HCT116 (cell line): ENCODE measurements around the gene FHL2. TPM values are rescaled to one million over a fixed set of nuclear protein-coding genes. Genes with fewer than 3 reads are reported as not detected.

ENCODE experiments used
- ATAC-seq: fragments of 200-7000 bp; cut with Tn5 transposase; 2 replicates; pipeline ENCODE4 v1.9.1; 2020; ENCODE audit warnings: mild to moderate bottlenecking, moderate library complexity
- BruUV-seq: library from RNA; stranded (reverse); fragments of 400-500 nt; replicated peaks from 2 replicates; lab custom pipeline; 2021; lab: Mats Ljungman, UMichigan
- CTCF ChIA-PET: fragments of 300-600 bp; sonication (Branson Sonifier 250); formaldehyde crosslinking; loops from one replicate; lab custom pipeline; 2021; ENCODE audit warnings: antibody characterized with exemption; lab: Charles Lee
- POLR2A ChIA-PET: fragments of 300-600, 350-600 bp; sonication (Branson Sonifier 250); formaldehyde crosslinking; loops from one replicate; lab custom pipeline; 2021; ENCODE audit warnings: antibody characterized with exemption; lab: Charles Lee
- RAD21 ChIA-PET, 2 experiments: fragments of 300-600 bp; sonication (Branson Sonifier 250); formaldehyde crosslinking; loops; one replicate each; lab custom pipeline; 2023; ENCODE audit warnings: low total read pairs in 2 of 2; ENCODE audit not compliant: uncharacterized antibody in 2 of 2, unreplicated experiment in 2 of 2, low non-redundant PET in 1 of 2; lab: Charles Lee
- DNase-seq: peaks from one replicate; pipeline ENCODE4 v3.0.0-alpha.2; 2010; ENCODE audit warnings: low read depth, low spot score
- H2AFZ ChIP-seq: fragments of 200-600 bp; shearing (Covaris generic), sonication (generic); 2 replicates; pipeline ENCODE4 v1.6.1; 2017; ENCODE audit warnings: low read depth, mixed run types, mixed read lengths, antibody characterized with exemption, low read length; ENCODE audit not compliant: poor library complexity, severe bottlenecking
- H3K27ac ChIP-seq: 2 replicates; pipeline ENCODE4 v1.5.1; 2012; ENCODE audit warnings: low read depth, low read length
- H3K27me3 ChIP-seq: fragments of 200-600 bp; sonication (generic); 2 replicates; pipeline ENCODE4 v1.6.1; 2016; ENCODE audit warnings: mixed run types, low read length, mixed read lengths; ENCODE audit not compliant: insufficient read depth
- H3K36me3 ChIP-seq, 2 experiments: fragments of 200-500 bp in 1 of 2; fragments of 200-600 bp in 1 of 2; sonication (Bioruptor generic) in 1 of 2; sonication (generic) in 1 of 2; 2 replicates each; pipeline versions ENCODE4 v1.5.1 to v1.6.1; 2014 to 2016; ENCODE audit warnings: low read length in 2 of 2, inconsistent platforms in 1 of 2, mixed read lengths in 1 of 2, mixed run types in 1 of 2; ENCODE audit not compliant: insufficient read depth in 2 of 2, control insufficient read depth in 1 of 2
- H3K4me1 ChIP-seq, 2 experiments: fragments of 200-600 bp in 1 of 2; sonication (generic) in 1 of 2; 2 replicates each; pipeline versions ENCODE4 v1.5.1 to v1.6.1; 2012 to 2017; ENCODE audit warnings: low read length in 2 of 2, inconsistent platforms in 1 of 2, mild to moderate bottlenecking in 1 of 2, mixed read lengths in 1 of 2, mixed run types in 1 of 2, moderate library complexity in 1 of 2; ENCODE audit not compliant: insufficient read depth in 2 of 2, control insufficient read depth in 1 of 2
- H3K4me2 ChIP-seq: fragments of 200-600 bp; sonication (generic); 2 replicates; pipeline ENCODE4 v1.6.1; 2017; ENCODE audit warnings: mixed run types, low read length, mixed read lengths
- H3K4me3 ChIP-seq, 2 experiments: fragments of 200-600 bp in 1 of 2; sonication (generic) in 1 of 2; replicated peaks in 1 of 2; 2 replicates each; pipeline ENCODE4 v1.5.1; 2011 to 2016; ENCODE audit warnings: low read length in 2 of 2, control low read depth in 1 of 2, low read depth in 1 of 2, mild to moderate bottlenecking in 1 of 2, mixed read lengths in 1 of 2, mixed run types in 1 of 2
- H3K79me2 ChIP-seq: fragments of 200-600 bp; sonication (generic); 2 replicates; pipeline ENCODE4 v1.6.1; 2017; ENCODE audit warnings: mild to moderate bottlenecking, mixed run types, low read length, moderate library complexity, mixed read lengths; ENCODE audit not compliant: insufficient read depth
- H3K9ac ChIP-seq: fragments of 200-600 bp; sonication (generic); 2 replicates; pipeline ENCODE4 v1.6.1; 2016; ENCODE audit warnings: low read length, mixed read lengths
- H3K9me2 ChIP-seq: fragments of 200-600 bp; sonication (generic), shearing (Covaris generic); 2 replicates; pipeline ENCODE4 v1.6.1; 2017; ENCODE audit warnings: mixed run types, mild to moderate bottlenecking, moderate library complexity; ENCODE audit not compliant: insufficient read depth
- H3K9me3 ChIP-seq, 2 experiments: fragments of 200-500 bp in 1 of 2; fragments of 200-600 bp in 1 of 2; sonication (Bioruptor generic) in 1 of 2; sonication (generic) in 1 of 2; 2 replicates each; pipeline ENCODE4 v1.6.1; 2014 to 2017; ENCODE audit warnings: low read length in 2 of 2, mixed read lengths in 2 of 2, inconsistent platforms in 1 of 2, low read depth in 1 of 2, mild to moderate bottlenecking in 1 of 2, mixed run types in 1 of 2, moderate library complexity in 1 of 2; ENCODE audit not compliant: control insufficient read depth in 1 of 2, insufficient read depth in 1 of 2
- H4K20me1 ChIP-seq: fragments of 200-600 bp; sonication (generic), shearing (Covaris generic); 2 replicates; pipeline ENCODE4 v1.6.1; 2017; ENCODE audit warnings: mixed run types, mild to moderate bottlenecking, moderate library complexity; ENCODE audit not compliant: insufficient read depth
- CEBPB ChIP-seq: IDR thresholded peaks from 2 replicates; pipeline ENCODE4 v1.6.1; 2012; ENCODE audit warnings: low read depth
- EGR1 ChIP-seq: IDR thresholded peaks from 2 replicates; pipeline ENCODE4 v1.6.1; 2012; ENCODE audit warnings: low read depth
- ELF1 ChIP-seq: IDR thresholded peaks from 2 replicates; pipeline ENCODE4 v1.6.1; 2012; ENCODE audit warnings: low read depth, borderline replicate concordance
- EZH2 ChIP-seq: fragments of 200-600 bp; sonication (generic); IDR thresholded peaks from 2 replicates; pipeline ENCODE4 v1.6.1; 2017; ENCODE audit warnings: antibody characterized with exemption, mixed run types
- FOSL1 ChIP-seq: IDR thresholded peaks from 2 replicates; pipeline ENCODE4 v1.6.1; 2012; ENCODE audit warnings: low read depth
- MAX ChIP-seq: IDR thresholded peaks from 2 replicates; pipeline ENCODE4 v1.6.1; 2012
- POLR2A ChIP-seq: IDR thresholded peaks from 2 replicates; pipeline ENCODE4 v1.7.0; 2011; ENCODE audit warnings: borderline replicate concordance; ENCODE audit not compliant: insufficient read depth, insufficient read length; ENCODE audit errors: extremely low read depth
- REST ChIP-seq: IDR thresholded peaks from 2 replicates; pipeline ENCODE4 v1.6.1; 2012; ENCODE audit warnings: low read depth
- SIN3A ChIP-seq: IDR thresholded peaks from 2 replicates; pipeline ENCODE4 v1.6.1; 2012; ENCODE audit warnings: low read depth
- SP1 ChIP-seq: IDR thresholded peaks from 2 replicates; pipeline ENCODE4 v1.6.1; 2012; ENCODE audit warnings: low read depth
- SRF ChIP-seq: IDR thresholded peaks from 2 replicates; pipeline ENCODE4 v1.6.1; 2012; ENCODE audit warnings: low read depth
- ZBTB33 ChIP-seq: IDR thresholded peaks from 2 replicates; pipeline ENCODE4 v1.6.1; 2011; ENCODE audit warnings: mild to moderate bottlenecking, low read length, moderate library complexity; ENCODE audit not compliant: insufficient replicate concordance; ENCODE audit errors: extremely low read depth
- ZFX ChIP-seq: fragments of 450-650 bp; IDR thresholded peaks from 2 replicates; pipeline ENCODE4 v1.6.1; 2017
- intact Hi-C: fragments of 100-400 bp; cut with micrococcal nuclease; formaldehyde crosslinking; loops from 2 replicates; pipeline ENCODE4 v1.10.0; 2022
- total RNA-seq: library from RNA; stranded (reverse); gene quantifications from one replicate; pipeline ENCODE4 v1.2.1, GENCODE V29; 2021; ENCODE audit not compliant: unreplicated experiment
- TF ChIP-seq, protein P1 (sequence below), 3 experiments: fragments of 200-600 bp in 1 of 3; sonication (generic) in 1 of 3; IDR thresholded peaks in 2 of 3; conservative IDR thresholded peaks in 1 of 3; 2 replicates each; pipeline ENCODE4 v1.5.1; 2012 to 2017; ENCODE audit warnings: low read depth in 2 of 3, low read length in 2 of 3, antibody characterized with exemption in 1 of 3, borderline replicate concordance in 1 of 3, control low read depth in 1 of 3, mild to moderate bottlenecking in 1 of 3, mixed read lengths in 1 of 3, mixed run types in 1 of 3, moderate library complexity in 1 of 3; ENCODE audit not compliant: insufficient read depth in 1 of 3

Gene FHL2
- total RNA-seq, 1 experiment from 2014 or later = 86.6 TPM

GRCh38 chr2:105387225-105387624, 11.6 kb downstream of the FHL2 start (continued):
- TF ChIP-seq SP1 (no peak), EZH2 (no peak), ELF1 (no peak), SRF (no peak)
- TF ChIP-seq, protein P1, sequence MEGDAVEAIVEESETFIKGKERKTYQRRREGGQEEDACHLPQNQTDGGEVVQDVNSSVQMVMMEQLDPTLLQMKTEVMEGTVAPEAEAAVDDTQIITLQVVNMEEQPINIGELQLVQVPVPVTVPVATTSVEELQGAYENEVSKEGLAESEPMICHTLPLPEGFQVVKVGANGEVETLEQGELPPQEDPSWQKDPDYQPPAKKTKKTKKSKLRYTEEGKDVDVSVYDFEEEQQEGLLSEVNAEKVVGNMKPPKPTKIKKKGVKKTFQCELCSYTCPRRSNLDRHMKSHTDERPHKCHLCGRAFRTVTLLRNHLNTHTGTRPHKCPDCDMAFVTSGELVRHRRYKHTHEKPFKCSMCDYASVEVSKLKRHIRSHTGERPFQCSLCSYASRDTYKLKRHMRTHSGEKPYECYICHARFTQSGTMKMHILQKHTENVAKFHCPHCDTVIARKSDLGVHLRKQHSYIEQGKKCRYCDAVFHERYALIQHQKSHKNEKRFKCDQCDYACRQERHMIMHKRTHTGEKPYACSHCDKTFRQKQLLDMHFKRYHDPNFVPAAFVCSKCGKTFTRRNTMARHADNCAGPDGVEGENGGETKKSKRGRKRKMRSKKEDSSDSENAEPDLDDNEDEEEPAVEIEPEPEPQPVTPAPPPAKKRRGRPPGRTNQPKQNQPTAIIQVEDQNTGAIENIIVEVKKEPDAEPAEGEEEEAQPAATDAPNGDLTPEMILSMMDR (IDR thresholded peaks at IDR 0.05 in 2 of 3, conservative IDR thresholded peaks at IDR 0.05 in 1 of 3; ENCODE audit: borderline replicate concordance in 1 of 3, insufficient read depth in 1 of 3, low read depth in 2 of 3, low read length in 2 of 3) = no peak

DNA sequence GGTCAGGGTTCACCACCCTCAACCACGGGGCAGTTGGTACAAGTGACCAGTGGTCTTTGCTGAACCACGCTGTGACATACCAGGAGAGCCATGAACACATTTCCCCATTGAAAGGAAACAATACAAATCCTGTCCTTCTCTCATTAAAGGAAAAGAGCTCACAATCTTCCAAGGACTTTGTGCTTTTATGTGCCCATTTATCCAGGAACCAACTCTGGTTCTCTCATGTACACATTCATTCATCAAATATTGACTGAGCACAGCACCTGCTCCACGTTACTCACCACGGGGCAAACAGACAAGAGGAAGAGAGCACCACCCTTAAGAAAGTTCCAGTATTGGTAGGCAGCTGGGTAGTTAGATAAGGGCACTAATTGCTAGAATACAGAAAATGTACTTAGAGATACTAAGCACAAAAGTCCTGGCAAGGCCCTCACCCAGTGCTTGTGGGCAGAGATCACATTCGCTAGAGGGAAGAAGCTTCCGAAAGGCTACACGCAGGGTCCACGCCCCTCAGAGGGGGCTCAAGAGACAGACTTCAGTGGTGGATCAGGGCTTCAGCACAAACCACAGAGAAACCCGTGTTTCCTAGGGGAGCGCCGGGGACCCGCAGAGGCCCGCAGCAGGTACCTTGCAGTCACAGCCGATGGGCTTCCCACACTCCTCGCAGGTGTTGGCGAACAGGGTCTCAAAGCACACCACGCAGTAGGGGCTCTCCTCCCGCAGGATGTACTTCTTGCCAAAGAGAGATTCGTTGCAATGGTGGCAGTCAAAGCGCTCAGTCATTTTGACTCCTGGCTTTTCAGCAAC, 12.9 kb downstream of the FHL2 start:
- H3K4me1 ChIP-seq = peaks cover 7 to 14% of the 10 kb centered on the region in 2 experiments
- TF ChIP-seq SP1 (no peak), FOSL1 (no peak), EGR1 (no peak), SIN3A (no peak), REST (no peak), CEBPB (no peak), POLR2A (no peak), ZBTB33 (no peak), MAX (no peak), ZFX (no peak)
- TF ChIP-seq, protein P1 (IDR thresholded peaks at IDR 0.05 in 2 of 3, conservative IDR thresholded peaks at IDR 0.05 in 1 of 3; ENCODE audit: borderline replicate concordance in 1 of 3, insufficient read depth in 1 of 3, low read depth in 2 of 3, low read length in 2 of 3) = no peak

More for the DNA sequence above, 12.9 kb downstream of the FHL2 start:
- no peaks in the 10 kb centered on the region for H3K9me3 ChIP-seq
- H4K20me1 ChIP-seq = peaks cover 3% of the 10 kb centered on the region; the same call in 1 of the 2 replicates
- CTCF ChIA-PET = no interaction called here
- no peak overlapping the region for H3K9ac ChIP-seq
- no peak overlapping the region for H3K4me3 ChIP-seq
- peaks cover 23 to 56% of the 10 kb centered on the region in 2 experiments; a peak in 3 of 4 replicates for H3K36me3 ChIP-seq
- intact Hi-C loops = no loop called here
- POLR2A ChIA-PET = no interaction called here
- H3K9me2 ChIP-seq = no peaks in the 10 kb centered on the region
- no peak overlapping the region for H2AFZ ChIP-seq
- H3K27ac ChIP-seq = no peak overlapping the region
- no TSS peak for BruUV-seq
- no peak overlapping the region for H3K4me2 ChIP-seq
- no peaks in the 10 kb centered on the region for H3K27me3 ChIP-seq
- H3K79me2 ChIP-seq = peaks cover 94% of the 10 kb centered on the region
- ATAC-seq (no peak), DNase-seq (no peak)
- RAD21 ChIA-PET = no interaction called here
